Endothelial cell of umbilical vein (primary cell): ENCODE results near the gene LCN15. TPM values are rescaled to one million over a fixed set of nuclear protein-coding genes. Genes with fewer than 3 reads are reported as not detected.

Source experiments
- BruUV-seq: library from RNA; stranded (reverse); fragments of 400-500 nt; replicated peaks from 2 replicates; lab custom pipeline; 2021; lab: Mats Ljungman, UMichigan
- CTCF ChIA-PET: fragments of 300-600, 350-600 bp; sonication (Branson Sonifier 250); formaldehyde crosslinking; loops from one replicate; lab custom pipeline; 2021; ENCODE audit warnings: antibody characterized with exemption, inconsistent platforms; lab: Charles Lee
- POLR2A ChIA-PET: fragments of 300-600, 350-600 bp; sonication (Branson Sonifier 250); formaldehyde crosslinking; loops from one replicate; lab custom pipeline; 2021; ENCODE audit warnings: antibody characterized with exemption, inconsistent platforms; lab: Charles Lee
- DNase-seq: peaks from one replicate; pipeline ENCODE4 v3.0.0-alpha.2; 2011; ENCODE audit warnings: low read depth, low spot score
- FAIRE-seq: peaks from 2 replicates; lab custom pipeline; 2011; peaks lifted over from hg19 to GRCh38; lab: Jason Lieb, UNC
- H2AFZ ChIP-seq: 2 replicates; pipeline ENCODE4 v1.6.0; 2012; ENCODE audit warnings: low read depth, low read length, control low read depth, inconsistent platforms
- H3K27ac ChIP-seq: 2 replicates; pipeline ENCODE4 v1.5.1; 2011; ENCODE audit warnings: low read depth, mild to moderate bottlenecking, control low read depth, low read length, moderate library complexity; ENCODE audit not compliant: insufficient read depth
- H3K27me3 ChIP-seq, 2 experiments: 2 replicates each; pipeline versions ENCODE4 v1.6.0 to v1.6.1; 2011; ENCODE audit warnings: low read length in 2 of 2, mixed read lengths in 1 of 2; ENCODE audit not compliant: control insufficient read depth in 2 of 2, insufficient read depth in 2 of 2
- H3K36me3 ChIP-seq, 2 experiments: 2 replicates in 1 of 2; 3 replicates in 1 of 2; pipeline ENCODE4 v1.5.1; 2011; ENCODE audit warnings: low read length in 2 of 2, mild to moderate bottlenecking in 1 of 2, moderate library complexity in 1 of 2; ENCODE audit not compliant: control insufficient read depth in 2 of 2, insufficient read depth in 2 of 2; ENCODE audit errors: extremely low read depth in 1 of 2
- H3K4me1 ChIP-seq: 3 replicates; pipeline ENCODE4 v1.5.1; 2011; ENCODE audit warnings: mild to moderate bottlenecking, low read length; ENCODE audit not compliant: control insufficient read depth, insufficient read depth; ENCODE audit errors: extremely low read depth
- H3K4me2 ChIP-seq: 2 replicates; pipeline ENCODE4 v1.6.1; 2011; ENCODE audit warnings: low read length, control low read depth, mixed read lengths; ENCODE audit not compliant: insufficient read depth
- H3K4me3 ChIP-seq, 3 experiments: fragments of 200-600 bp in 1 of 3; sonication (generic), shearing (Covaris generic) in 1 of 3; replicated peaks in 1 of 3; 2 replicates each; pipeline ENCODE4 v1.5.1; 2011 to 2016; ENCODE audit warnings: control low read depth in 3 of 3, low read length in 3 of 3, mild to moderate bottlenecking in 2 of 3, inconsistent platforms in 1 of 3, low read depth in 1 of 3, moderate library complexity in 1 of 3; ENCODE audit not compliant: insufficient read depth in 1 of 3
- H3K79me2 ChIP-seq: 2 replicates; pipeline ENCODE4 v1.6.0; 2012; ENCODE audit warnings: low read length, inconsistent platforms; ENCODE audit not compliant: control insufficient read depth, insufficient read depth
- H3K9ac ChIP-seq: replicated peaks from 2 replicates; pipeline ENCODE3; 2011; ENCODE audit warnings: low read length, control low read depth; ENCODE audit not compliant: insufficient read depth; ENCODE audit errors: extremely low read depth
- H3K9me1 ChIP-seq: replicated peaks from 3 replicates; pipeline ENCODE4 v1.6.0; 2011; ENCODE audit warnings: mild to moderate bottlenecking, low read length; ENCODE audit not compliant: control insufficient read depth, insufficient read depth; ENCODE audit errors: extremely low read depth
- H3K9me3 ChIP-seq: replicated peaks from 2 replicates; pipeline ENCODE4 v1.5.1; 2012; ENCODE audit warnings: low read length, inconsistent platforms; ENCODE audit not compliant: control insufficient read depth, insufficient read depth
- H4K20me1 ChIP-seq: replicated peaks from 2 replicates; pipeline ENCODE3; 2011; ENCODE audit warnings: mild to moderate bottlenecking, low read length; ENCODE audit not compliant: control insufficient read depth, insufficient read depth; ENCODE audit errors: extremely low read depth
- FOS ChIP-seq: IDR thresholded peaks from 2 replicates; pipeline ENCODE4 v1.6.1; 2011; ENCODE audit warnings: mild to moderate bottlenecking, low read length, moderate library complexity, borderline replicate concordance; ENCODE audit not compliant: insufficient read depth
- dilution Hi-C: fragments of 300-500 bp; cut with MboI; formaldehyde crosslinking; loops from one replicate; pipeline ENCODE4 v1.15.0; 2019; ENCODE audit warnings: low sequenced_read_pairs; ENCODE audit not compliant: extremely low pct_ligation_motif_present
- intact Hi-C: fragments of 100-400 bp; cut with micrococcal nuclease; formaldehyde crosslinking; loops from one replicate; pipeline ENCODE4 v1.10.0; 2022
- polyA plus RNA-seq, 4 experiments: library from polyadenylated mRNA; depleted of rRNA in 3 of 4; stranded (reverse) in 3 of 4; unstranded in 1 of 4; fragments of >200 nt; gene quantifications; 2 replicates each; pipeline versions ENCODE4 v1.2.1 to v1.2.3, GENCODE V29; 2011 to 2012; ENCODE audit warnings: missing spikeins in 1 of 4
- total RNA-seq: library from RNA; stranded (reverse); gene quantifications from 2 replicates; pipeline ENCODE4 v1.2.3, GENCODE V29; 2021
- TF ChIP-seq, protein P1 (sequence below), 2 donors: IDR thresholded peaks; 1 replicate in 1 of 2; 2 replicates in 1 of 2; pipeline ENCODE4 v1.5.1; 2011; ENCODE audit warnings: low read length in 2 of 2, mild to moderate bottlenecking in 2 of 2, moderate library complexity in 2 of 2, control low read depth in 1 of 2, inconsistent platforms in 1 of 2, low read depth in 1 of 2; ENCODE audit not compliant: insufficient read depth in 1 of 2; ENCODE audit errors: extremely low read depth in 1 of 2
- TF ChIP-seq, protein P2 (sequence below): IDR thresholded peaks from 2 replicates; pipeline ENCODE4 v1.6.1; 2011; ENCODE audit not compliant: insufficient read depth, insufficient read length

The LCN15 gene
- total and polyA plus RNA-seq, 2 donors (not counting 3 experiments of a cell fraction or from before 2014, with no cell fraction given) = not detected

- Histone ChIP-seq H3K9me3 (no peaks in the 10 kb centered on the region), H3K9me1 (no peaks in the 10 kb centered on the region), H3K79me2 (no peaks in the 10 kb centered on the region), H3K4me1 (no peaks in the 10 kb centered on the region), H3K36me3 (no peaks in the 10 kb centered on the region), H4K20me1 (no peaks in the 10 kb centered on the region), H3K27ac (no peak within 1 kb of the TSS), H3K9ac (no peak within 1 kb of the TSS), H3K4me2 (no peak within 1 kb of the TSS), H2AFZ (no peak within 1 kb of the TSS), H3K27me3 (peaks cover 0 to 5% of the 10 kb centered on the region in 2 experiments), H3K4me3 (no peak within 1 kb of the TSS)
- intact Hi-C loops = no loop called here
- no TSS peak for BruUV-seq
- TF ChIP-seq, protein P1, sequence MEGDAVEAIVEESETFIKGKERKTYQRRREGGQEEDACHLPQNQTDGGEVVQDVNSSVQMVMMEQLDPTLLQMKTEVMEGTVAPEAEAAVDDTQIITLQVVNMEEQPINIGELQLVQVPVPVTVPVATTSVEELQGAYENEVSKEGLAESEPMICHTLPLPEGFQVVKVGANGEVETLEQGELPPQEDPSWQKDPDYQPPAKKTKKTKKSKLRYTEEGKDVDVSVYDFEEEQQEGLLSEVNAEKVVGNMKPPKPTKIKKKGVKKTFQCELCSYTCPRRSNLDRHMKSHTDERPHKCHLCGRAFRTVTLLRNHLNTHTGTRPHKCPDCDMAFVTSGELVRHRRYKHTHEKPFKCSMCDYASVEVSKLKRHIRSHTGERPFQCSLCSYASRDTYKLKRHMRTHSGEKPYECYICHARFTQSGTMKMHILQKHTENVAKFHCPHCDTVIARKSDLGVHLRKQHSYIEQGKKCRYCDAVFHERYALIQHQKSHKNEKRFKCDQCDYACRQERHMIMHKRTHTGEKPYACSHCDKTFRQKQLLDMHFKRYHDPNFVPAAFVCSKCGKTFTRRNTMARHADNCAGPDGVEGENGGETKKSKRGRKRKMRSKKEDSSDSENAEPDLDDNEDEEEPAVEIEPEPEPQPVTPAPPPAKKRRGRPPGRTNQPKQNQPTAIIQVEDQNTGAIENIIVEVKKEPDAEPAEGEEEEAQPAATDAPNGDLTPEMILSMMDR (IDR thresholded peaks at IDR 0.05; ENCODE audit: extremely low read depth in 1 of 2, insufficient read depth in 1 of 2, low read depth in 1 of 2, low read length in 2 of 2) = peak; percentile 28 to 64
- TF ChIP-seq, protein P2, sequence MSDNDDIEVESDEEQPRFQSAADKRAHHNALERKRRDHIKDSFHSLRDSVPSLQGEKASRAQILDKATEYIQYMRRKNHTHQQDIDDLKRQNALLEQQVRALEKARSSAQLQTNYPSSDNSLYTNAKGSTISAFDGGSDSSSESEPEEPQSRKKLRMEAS = no peak
- TF ChIP-seq FOS = no peak
- no peak for FAIRE-seq
- DNase-seq = no peak
- dilution Hi-C loops = no loop called here
- CTCF ChIA-PET = interaction anchor here (1.0 to 6.0 kb wide), 4 partner anchors 12 to 56 kb away, joined by 3 to 31 read pairs (median 4); no protein-coding TSS in a partner anchor
- POLR2A ChIA-PET = no interaction called here
Measured at GRCh38 chr9:136742591-136743391, 21.5 kb downstream of the LCN15 start, which contains the start of gene LCN10. Gene LCN10, minus strand, starts transcription at chr9:136742940. Its CDS starts 37 bp downstream, at chr9:136742903.
